ENCODE data around the gene AMMECR1L.
"Not testable (repeated sequence)": the region's sequence is repeated elsewhere in the genome, so short reads cannot be mapped to it uniquely, and the experiment has no call there.

AMMECR1L gene

GRCh38 chr2:127885780-127886592 is at the start of gene AMMECR1L:
Gene AMMECR1L (minus strand): TSS chr2:127885956. CDS start chr2:127874234, 11,722 bp downstream.
- DNase-seq (ENCODE audit: low read depth), result peak; percentile 62

- DNase-seq (ENCODE audit: low read depth), result no peak
Measured at GRCh38 chr2:127935337-127935736, 49.6 kb upstream of the AMMECR1L start.

GRCh38 chr2:127932199-127932876 is 46.6 kb upstream of the AMMECR1L start:
- DNase-seq (ENCODE audit: low read depth), result no peak

- no peak for DNase-seq (ENCODE audit: low read depth)
Measured at GRCh38 chr2:127929449-127929848, 43.7 kb upstream of the AMMECR1L start.

GRCh38 chr2:127927384-127927783 is 41.6 kb upstream of the AMMECR1L start:
- no peak for DNase-seq (ENCODE audit: low read depth)

GRCh38 chr2:127917916-127918315 is 32.2 kb upstream of the AMMECR1L start:
- DNase-seq (ENCODE audit: low read depth), result no peak

GRCh38 chr2:127913808-127914457 is 28.2 kb upstream of the AMMECR1L start:
- no peak for DNase-seq (ENCODE audit: low read depth)

- DNase-seq (ENCODE audit: low read depth), result no peak
Measured at GRCh38 chr2:127911737-127912136, 26.0 kb upstream of the AMMECR1L start.

- no peak for DNase-seq (ENCODE audit: low read depth)
Measured at GRCh38 chr2:127910415-127910814, 24.7 kb upstream of the AMMECR1L start.

- no peak for DNase-seq (ENCODE audit: low read depth)
Measured at GRCh38 chr2:127909019-127909418, 23.3 kb upstream of the AMMECR1L start.

GRCh38 chr2:127907733-127908400 is 22.1 kb upstream of the AMMECR1L start:
- not testable (repeated sequence) for DNase-seq (ENCODE audit: low read depth)

GRCh38 chr2:127906206-127906926 is 20.6 kb upstream of the AMMECR1L start:
- DNase-seq (ENCODE audit: low read depth), result no peak

GRCh38 chr2:127901339-127902056 is 15.7 kb upstream of the AMMECR1L start:
- DNase-seq (ENCODE audit: low read depth), result no peak

- DNase-seq (ENCODE audit: low read depth), result no peak
Measured at GRCh38 chr2:127897531-127898211, 11.9 kb upstream of the AMMECR1L start.

GRCh38 chr2:127893494-127893893 is 7.7 kb upstream of the AMMECR1L start:
- no peak for DNase-seq (ENCODE audit: low read depth)

- DNase-seq (ENCODE audit: low read depth), result no peak
Measured at GRCh38 chr2:127893033-127893432, 7.3 kb upstream of the AMMECR1L start.

- DNase-seq (ENCODE audit: low read depth), result no peak
Measured at GRCh38 chr2:127891811-127892210, 6.1 kb upstream of the AMMECR1L start.

GRCh38 chr2:127890756-127891155 is 5.0 kb upstream of the AMMECR1L start:
- not testable (repeated sequence) for DNase-seq (ENCODE audit: low read depth)

GRCh38 chr2:127888772-127889171 is 3.0 kb upstream of the AMMECR1L start:
- DNase-seq (ENCODE audit: low read depth), result no peak

- DNase-seq (ENCODE audit: low read depth), result no peak
Measured at GRCh38 chr2:127887776-127888130, 2.0 kb upstream of the AMMECR1L start.

Measured in T-helper 22 cell (primary cell).